ENCODE measurements around the gene KRTAP5-8.

- TF ChIP-seq CTCF (IDR thresholded peaks at IDR 0.05; ENCODE audit: poor library complexity) (no peak), EZH2phosphoT487 (IDR thresholded peaks at IDR 0.05; ENCODE audit: low read depth, severe bottlenecking, unreplicated experiment) (no peak), EZH2 (IDR thresholded peaks at IDR 0.05; ENCODE audit: borderline replicate concordance) (no peak)
These were observed 803 bp downstream of the KRTAP5-8 start for GRCh38 chr11:71538666-71538990.
